Activated naive CD8-positive, alpha-beta T cell treated with anti-CD3 and anti-CD28 coated beads for 36 hours (primary cell): ENCODE measurements around the gene KIZ. TPM values are rescaled to one million over a fixed set of nuclear protein-coding genes. Genes with fewer than 3 reads are reported as not detected.

Experiments
- DNase-seq: peaks from one replicate; pipeline ENCODE4 v3.0.0; 2021
- H3K27ac Mint-ChIP-seq: one replicate; pipeline ENCODE4 v1.8.0; 2022; ENCODE audit warnings: mild to moderate bottlenecking, moderate library complexity, mixed read lengths
- H3K27me3 Mint-ChIP-seq: one replicate; pipeline ENCODE4 v1.8.0; 2022; ENCODE audit warnings: mild to moderate bottlenecking, mixed read lengths
- H3K36me3 Mint-ChIP-seq: one replicate; pipeline ENCODE4 v1.8.0; 2021; ENCODE audit warnings: mild to moderate bottlenecking, mixed read lengths
- H3K4me1 Mint-ChIP-seq: one replicate; pipeline ENCODE4 v1.8.0; 2021; ENCODE audit warnings: mixed read lengths
- H3K4me3 Mint-ChIP-seq: one replicate; pipeline ENCODE4 v1.8.0; 2022; ENCODE audit warnings: mild to moderate bottlenecking, moderate library complexity, mixed read lengths
- H3K9me3 Mint-ChIP-seq: one replicate; pipeline ENCODE4 v1.8.0; 2022; ENCODE audit warnings: mixed read lengths
- total RNA-seq, 2 experiments: library from RNA; stranded (reverse); gene quantifications; one replicate each; pipeline ENCODE4 v1.2.3, GENCODE V29; 2021

The KIZ gene
- total RNA-seq, 2 experiments from 2014 or later = 9.6 to 15.7 TPM

- DNase-seq = no peak
- peaks cover 4% of the 10 kb centered on the region for H3K36me3 Mint-ChIP-seq
- no peaks in the 10 kb centered on the region for H3K27me3 Mint-ChIP-seq
- no peak overlapping the region for H3K4me3 Mint-ChIP-seq
- H3K9me3 Mint-ChIP-seq = no peaks in the 10 kb centered on the region
- H3K4me1 Mint-ChIP-seq = no peaks in the 10 kb centered on the region
- H3K27ac Mint-ChIP-seq = no peak overlapping the region
These were observed 76.4 kb downstream of the KIZ start for GRCh38 chr20:21202259-21202658.

- H3K27me3 Mint-ChIP-seq = no peaks in the 10 kb centered on the region
- no peak for DNase-seq
- H3K4me3 Mint-ChIP-seq = no peak overlapping the region
- H3K27ac Mint-ChIP-seq = no peak overlapping the region
- no peaks in the 10 kb centered on the region for H3K9me3 Mint-ChIP-seq
- H3K36me3 Mint-ChIP-seq = peaks cover 4% of the 10 kb centered on the region
- H3K4me1 Mint-ChIP-seq = no peaks in the 10 kb centered on the region
These were observed 77.3 kb downstream of the KIZ start for GRCh38 chr20:21203088-21203656.

GRCh38 chr20:21206584-21206983, 80.7 kb downstream of the KIZ start:
- Mint-ChIP-seq H3K36me3 (peaks cover 4% of the 10 kb centered on the region), H3K4me1 (no peaks in the 10 kb centered on the region), H3K9me3 (no peaks in the 10 kb centered on the region), H3K27me3 (no peaks in the 10 kb centered on the region), H3K27ac (no peak overlapping the region), H3K4me3 (no peak overlapping the region)
- DNase-seq = no peak

- no peaks in the 10 kb centered on the region for H3K27me3 Mint-ChIP-seq
- no peak for DNase-seq
- no peaks in the 10 kb centered on the region for H3K4me1 Mint-ChIP-seq
- H3K27ac Mint-ChIP-seq = no peak overlapping the region
- H3K36me3 Mint-ChIP-seq = peaks cover 3% of the 10 kb centered on the region
- no peaks in the 10 kb centered on the region for H3K9me3 Mint-ChIP-seq
- no peak overlapping the region for H3K4me3 Mint-ChIP-seq
These were observed 83.1 kb downstream of the KIZ start for GRCh38 chr20:21208999-21209398.

- Mint-ChIP-seq H3K36me3 (peaks cover 3% of the 10 kb centered on the region), H3K9me3 (no peaks in the 10 kb centered on the region), H3K27me3 (no peaks in the 10 kb centered on the region), H3K4me1 (no peaks in the 10 kb centered on the region), H3K27ac (no peak overlapping the region), H3K4me3 (no peak overlapping the region)
- DNase-seq = no peak
These were observed 83.8 kb downstream of the KIZ start for GRCh38 chr20:21209668-21210067.

- Mint-ChIP-seq H3K27me3 (no peaks in the 10 kb centered on the region), H3K4me3 (no peak overlapping the region), H3K9me3 (no peaks in the 10 kb centered on the region), H3K4me1 (no peaks in the 10 kb centered on the region), H3K27ac (no peak overlapping the region), H3K36me3 (no peaks in the 10 kb centered on the region)
- no peak for DNase-seq
These were observed 87.8 kb downstream of the KIZ start for GRCh38 chr20:21213691-21214090.

- H3K4me3 Mint-ChIP-seq = no peak overlapping the region
These were observed 88.5 kb downstream of the KIZ start for GRCh38 chr20:21214431-21214830.

GRCh38 chr20:21219686-21220085, 93.8 kb downstream of the KIZ start:
- no peak for DNase-seq
- Mint-ChIP-seq H3K27ac (no peak overlapping the region), H3K9me3 (no peaks in the 10 kb centered on the region), H3K36me3 (no peaks in the 10 kb centered on the region), H3K4me1 (no peaks in the 10 kb centered on the region), H3K27me3 (no peaks in the 10 kb centered on the region), H3K4me3 (no peak overlapping the region)

More at GRCh38 chr20:21214431-21214830, 88.5 kb downstream of the KIZ start:
- Mint-ChIP-seq H3K9me3 (no peaks in the 10 kb centered on the region), H3K4me1 (no peaks in the 10 kb centered on the region), H3K36me3 (no peaks in the 10 kb centered on the region), H3K27me3 (no peaks in the 10 kb centered on the region), H3K27ac (no peak overlapping the region)
- no peak for DNase-seq

- Mint-ChIP-seq H3K9me3 (no peaks in the 10 kb centered on the region), H3K27ac (no peak overlapping the region), H3K4me3 (no peak overlapping the region), H3K4me1 (peaks cover 2% of the 10 kb centered on the region), H3K27me3 (no peaks in the 10 kb centered on the region), H3K36me3 (no peaks in the 10 kb centered on the region)
- DNase-seq = no peak
These were observed 98.3 kb downstream of the KIZ start for GRCh38 chr20:21224217-21224616.

- Mint-ChIP-seq H3K4me3 (no peak overlapping the region), H3K27me3 (no peaks in the 10 kb centered on the region), H3K27ac (no peak overlapping the region), H3K4me1 (peaks cover 2% of the 10 kb centered on the region), H3K36me3 (no peaks in the 10 kb centered on the region), H3K9me3 (no peaks in the 10 kb centered on the region)
- DNase-seq = no peak
These were observed 99.5 kb downstream of the KIZ start for GRCh38 chr20:21225215-21225947.

GRCh38 chr20:21228511-21228910, 102.6 kb downstream of the KIZ start:
- Mint-ChIP-seq H3K4me3 (no peak overlapping the region), H3K27ac (no peak overlapping the region), H3K4me1 (peaks cover 2% of the 10 kb centered on the region), H3K36me3 (no peaks in the 10 kb centered on the region), H3K9me3 (no peaks in the 10 kb centered on the region), H3K27me3 (no peaks in the 10 kb centered on the region)
- no peak for DNase-seq

GRCh38 chr20:21229163-21229562, 103.3 kb downstream of the KIZ start:
- no peaks in the 10 kb centered on the region for H3K36me3 Mint-ChIP-seq

GRCh38 chr20:21230220-21230619, 104.3 kb downstream of the KIZ start:
- H3K36me3 Mint-ChIP-seq = no peaks in the 10 kb centered on the region
- no peaks in the 10 kb centered on the region for H3K27me3 Mint-ChIP-seq
- no peak for DNase-seq
- H3K27ac Mint-ChIP-seq = no peak overlapping the region
- H3K4me3 Mint-ChIP-seq = no peak overlapping the region
- no peaks in the 10 kb centered on the region for H3K9me3 Mint-ChIP-seq
- peaks cover 2% of the 10 kb centered on the region for H3K4me1 Mint-ChIP-seq

More at GRCh38 chr20:21229163-21229562, 103.3 kb downstream of the KIZ start:
- no peaks in the 10 kb centered on the region for H3K27me3 Mint-ChIP-seq
- H3K9me3 Mint-ChIP-seq = no peaks in the 10 kb centered on the region
- no peak overlapping the region for H3K4me3 Mint-ChIP-seq
- DNase-seq = no peak
- H3K4me1 Mint-ChIP-seq = peaks cover 2% of the 10 kb centered on the region
- H3K27ac Mint-ChIP-seq = no peak overlapping the region

- no peaks in the 10 kb centered on the region for H3K9me3 Mint-ChIP-seq
- no peak for DNase-seq
- no peak overlapping the region for H3K4me3 Mint-ChIP-seq
- H3K27me3 Mint-ChIP-seq = no peaks in the 10 kb centered on the region
- H3K27ac Mint-ChIP-seq = no peak overlapping the region
- H3K4me1 Mint-ChIP-seq = peaks cover 2% of the 10 kb centered on the region
- H3K36me3 Mint-ChIP-seq = no peaks in the 10 kb centered on the region
These were observed 104.8 kb downstream of the KIZ start for GRCh38 chr20:21230686-21231085.

- Mint-ChIP-seq H3K27me3 (no peaks in the 10 kb centered on the region), H3K36me3 (no peaks in the 10 kb centered on the region), H3K4me3 (no peak overlapping the region), H3K4me1 (peaks cover 2% of the 10 kb centered on the region), H3K27ac (no peak overlapping the region), H3K9me3 (no peaks in the 10 kb centered on the region)
- DNase-seq = no peak
These were observed 106.8 kb downstream of the KIZ start for GRCh38 chr20:21232546-21233280.
